GM21526 (cell line): ENCODE results near the gene MEGF10.

Source experiments
- ATAC-seq: cut with Tn5 transposase; IDR thresholded peaks from one replicate; pipeline ENCODE4 v1.9.1; 2021; ENCODE audit warnings: moderate library complexity; ENCODE audit not compliant: unreplicated experiment, low FRiP score

Gene MEGF10

GRCh38 chr5:127363403-127363802 is 72.8 kb downstream of the MEGF10 start:
- no peak for ATAC-seq

DNA sequence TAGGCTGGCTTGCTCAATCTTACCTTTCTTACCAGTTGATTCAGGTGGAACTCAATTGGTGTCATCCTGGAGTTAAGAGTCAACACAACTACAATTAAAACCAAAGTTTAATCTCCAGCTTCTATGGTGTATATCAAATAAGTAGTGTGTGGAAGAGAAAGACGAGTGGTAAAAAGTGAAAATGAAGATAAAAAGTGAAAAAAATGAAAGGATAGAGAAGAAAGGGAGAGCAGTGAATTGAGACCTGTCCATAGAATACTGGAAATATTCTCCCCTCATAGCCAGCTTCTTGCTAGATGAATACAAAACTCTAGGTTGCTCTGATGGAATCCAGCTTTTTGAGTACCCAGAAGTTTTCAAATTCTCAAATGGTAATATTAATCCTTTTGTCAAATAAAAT is 76.4 kb downstream of the MEGF10 start:
- no peak for ATAC-seq

GRCh38 chr5:127367946-127368465 is 77.4 kb downstream of the MEGF10 start:
- ATAC-seq: no peak

GRCh38 chr5:127369796-127370195 is 79.2 kb downstream of the MEGF10 start:
- ATAC-seq: no peak

DNA sequence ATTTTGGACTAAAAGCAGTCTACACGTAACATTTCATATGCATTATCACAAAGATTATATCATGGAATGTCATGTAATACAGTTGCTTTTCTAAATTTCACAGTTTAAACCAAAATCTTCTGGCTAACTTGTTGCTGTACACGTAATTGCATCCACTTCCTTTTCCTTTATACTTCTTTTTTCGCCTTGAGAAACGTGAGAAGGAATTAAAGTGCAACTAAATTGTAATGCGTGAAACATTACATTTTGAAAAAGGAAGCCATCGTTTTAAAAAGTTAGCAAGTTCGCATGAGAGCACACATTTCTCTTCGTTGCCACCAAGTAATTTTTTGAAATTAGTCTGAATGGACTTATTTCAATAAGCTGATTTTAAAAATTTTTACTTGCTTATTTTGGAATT is 80.0 kb downstream of the MEGF10 start:
- ATAC-seq: no peak

- ATAC-seq: no peak
Observed at GRCh38 chr5:127373858-127374491, 83.4 kb downstream of the MEGF10 start.

DNA sequence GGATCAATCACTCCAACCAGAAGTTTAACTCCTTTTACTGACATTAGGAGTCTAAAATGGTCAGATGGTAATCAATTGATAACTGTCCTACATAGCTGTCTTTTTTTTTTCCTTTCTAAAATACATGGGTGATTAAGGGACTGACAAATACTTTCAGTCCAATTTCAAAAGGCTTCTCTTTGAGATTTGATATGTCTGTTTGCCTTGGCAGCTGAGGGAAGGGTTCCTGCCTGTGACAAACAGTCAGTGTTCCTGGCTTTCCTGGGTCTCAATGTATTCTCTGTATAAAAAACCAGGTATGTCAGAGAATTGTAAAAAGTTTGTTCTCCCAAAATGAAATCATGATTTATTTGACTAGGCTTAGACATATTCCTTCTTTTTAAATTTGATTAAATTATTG is 84.5 kb downstream of the MEGF10 start:
- ATAC-seq: no peak

DNA sequence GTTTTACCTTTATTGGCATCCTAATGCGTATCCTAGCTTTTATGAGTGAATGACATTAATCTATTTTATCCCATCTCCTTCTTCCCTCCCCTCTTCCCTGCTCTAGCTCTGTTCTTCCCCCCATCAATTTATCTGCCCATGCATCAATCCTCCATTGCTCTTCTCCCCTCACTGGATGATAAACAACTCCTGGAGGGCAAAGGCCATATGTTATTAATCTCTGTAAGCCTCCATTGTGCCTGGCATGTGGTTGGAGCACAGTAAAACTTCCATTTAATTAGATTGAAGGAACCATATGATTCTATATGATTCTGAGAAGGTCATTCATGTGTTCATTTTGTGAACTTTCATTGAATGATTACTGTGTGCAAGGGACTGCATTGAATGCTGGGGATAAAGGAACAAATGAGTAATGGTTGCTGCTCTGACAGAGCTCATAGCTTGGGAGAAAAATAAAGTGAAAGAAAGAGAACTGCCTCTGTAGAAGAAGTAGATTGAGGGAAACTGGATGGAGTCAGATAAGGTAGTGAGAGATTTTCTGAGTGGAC is 85.0 kb downstream of the MEGF10 start:
- ATAC-seq: no peak

GRCh38 chr5:127377651-127378050 is 87.1 kb downstream of the MEGF10 start:
- no peak for ATAC-seq

GRCh38 chr5:127385936-127386335 is 95.3 kb downstream of the MEGF10 start:
- no peak for ATAC-seq

DNA sequence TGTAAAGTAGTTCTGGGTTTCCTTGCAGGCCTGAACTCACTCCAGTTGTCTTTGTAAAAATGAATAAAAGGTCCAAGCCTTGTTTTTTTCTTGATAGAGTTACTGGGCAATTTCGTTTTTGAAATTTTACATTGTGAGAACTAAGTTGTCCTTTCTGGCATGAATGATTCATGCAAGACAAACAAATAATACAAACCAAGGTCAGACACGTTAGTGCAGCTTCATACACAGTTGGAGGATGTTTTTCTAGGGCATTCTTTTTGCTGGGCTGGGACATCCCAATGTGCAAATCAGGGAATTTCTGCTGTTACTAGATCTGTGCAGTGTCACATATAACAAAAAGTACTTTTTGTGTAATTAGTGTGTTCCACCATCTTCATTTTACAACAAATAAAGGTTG is 96.0 kb downstream of the MEGF10 start:
- no peak for ATAC-seq

GRCh38 chr5:127389601-127390000 is 99.0 kb downstream of the MEGF10 start:
- ATAC-seq: no peak

DNA sequence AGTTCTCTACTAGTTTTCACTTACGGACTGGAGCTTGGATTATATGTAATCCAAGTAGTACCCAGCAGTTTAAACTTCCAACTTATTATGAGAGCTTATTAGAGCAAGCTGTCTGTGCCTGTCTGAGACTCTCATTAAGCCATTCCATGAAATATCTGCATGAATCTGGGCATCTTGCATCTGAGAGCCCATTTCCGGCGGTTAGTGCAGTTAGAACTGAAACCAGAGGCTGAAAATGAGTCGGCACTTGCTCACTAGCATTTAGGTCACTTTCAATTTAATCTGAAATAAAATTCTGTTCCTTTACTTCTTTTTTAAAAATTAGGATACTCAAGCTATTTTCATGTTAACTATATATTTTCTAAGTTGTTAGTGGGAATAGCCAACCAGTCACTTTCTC is 102.2 kb downstream of the MEGF10 start:
- ATAC-seq: no peak

DNA sequence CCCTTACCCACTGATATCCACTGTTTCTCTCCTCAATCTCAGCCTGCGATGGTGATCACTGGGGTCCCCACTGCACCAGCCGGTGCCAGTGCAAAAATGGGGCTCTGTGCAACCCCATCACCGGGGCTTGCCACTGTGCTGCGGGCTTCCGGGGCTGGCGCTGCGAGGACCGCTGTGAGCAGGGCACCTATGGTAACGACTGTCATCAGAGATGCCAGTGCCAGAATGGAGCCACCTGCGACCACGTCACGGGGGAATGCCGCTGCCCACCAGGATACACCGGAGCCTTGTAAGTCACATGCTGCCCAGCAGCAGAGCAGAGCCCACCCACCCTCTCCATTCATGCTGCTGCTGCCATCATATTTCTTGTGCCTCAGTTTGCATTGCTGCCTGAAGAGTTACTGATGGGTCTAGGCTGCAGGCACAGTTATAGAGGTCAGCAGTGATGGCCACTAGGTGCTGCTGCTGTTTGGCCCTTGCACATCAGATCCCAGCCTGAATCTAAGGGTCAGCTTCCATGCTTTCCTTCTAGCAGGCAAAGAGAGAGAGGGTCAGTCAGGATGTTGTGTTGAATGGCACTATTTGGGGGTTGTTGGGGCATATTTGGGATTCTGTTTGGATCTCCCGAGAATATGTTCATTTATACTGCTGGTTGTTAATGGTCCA is 106.0 kb downstream of the MEGF10 start:
- no peak for ATAC-seq

- no peak for ATAC-seq
Observed at GRCh38 chr5:127398508-127398907, 107.9 kb downstream of the MEGF10 start.

- no peak for ATAC-seq
Observed at GRCh38 chr5:127399068-127399467, 108.5 kb downstream of the MEGF10 start.

- ATAC-seq: no peak
Observed at GRCh38 chr5:127400539-127400938, 109.9 kb downstream of the MEGF10 start.

DNA sequence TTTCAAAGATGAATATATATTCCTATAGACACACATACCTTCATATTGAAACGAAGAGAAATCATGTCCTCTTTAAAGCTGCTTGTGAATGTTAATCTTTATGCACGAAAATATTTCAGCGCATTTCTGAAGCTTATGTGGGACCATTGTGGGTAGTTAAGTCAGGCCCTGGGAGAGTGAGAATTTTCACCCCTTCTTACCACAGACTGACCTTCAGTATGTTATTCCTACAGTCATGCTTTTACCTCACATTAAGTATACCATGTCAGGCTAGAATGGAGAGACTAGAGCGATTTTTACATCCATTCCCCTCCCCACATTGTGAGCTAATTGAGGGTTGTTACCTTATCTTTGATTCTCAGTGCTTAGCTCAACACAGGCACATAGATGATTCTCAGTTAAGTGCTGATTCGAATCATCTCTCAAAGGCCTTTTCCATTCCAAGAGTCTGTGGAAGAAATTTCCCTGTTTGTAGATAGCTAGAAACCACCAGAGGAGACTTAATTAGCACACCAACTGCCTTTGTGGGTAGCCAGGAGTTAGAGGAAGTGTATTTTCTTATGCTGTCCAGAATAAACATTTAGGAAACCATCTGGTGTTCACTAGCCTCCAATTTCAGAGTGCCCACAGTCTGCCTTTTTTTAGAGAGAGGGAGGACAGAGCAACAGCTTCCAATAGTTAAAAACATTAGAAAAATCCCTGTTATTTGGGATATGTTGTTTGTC is 110.5 kb downstream of the MEGF10 start:
- ATAC-seq: no peak

DNA sequence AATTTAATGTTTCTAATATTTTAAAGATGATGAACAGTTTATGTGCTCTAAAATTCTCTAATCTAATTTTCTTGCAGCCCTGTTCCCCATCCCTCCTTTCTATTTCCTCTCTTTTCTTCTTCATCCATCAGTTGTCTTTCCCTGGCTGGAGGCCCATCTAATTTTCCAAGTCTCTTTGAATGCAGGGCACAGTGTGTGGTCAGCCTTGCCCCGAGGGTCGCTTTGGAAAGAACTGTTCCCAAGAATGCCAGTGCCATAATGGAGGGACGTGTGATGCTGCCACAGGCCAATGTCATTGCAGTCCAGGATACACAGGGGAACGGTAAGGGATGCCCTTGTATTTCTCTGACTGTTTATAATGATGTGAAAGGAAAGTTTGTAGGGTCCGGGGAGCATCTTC is 111.8 kb downstream of the MEGF10 start:
- no peak for ATAC-seq

DNA sequence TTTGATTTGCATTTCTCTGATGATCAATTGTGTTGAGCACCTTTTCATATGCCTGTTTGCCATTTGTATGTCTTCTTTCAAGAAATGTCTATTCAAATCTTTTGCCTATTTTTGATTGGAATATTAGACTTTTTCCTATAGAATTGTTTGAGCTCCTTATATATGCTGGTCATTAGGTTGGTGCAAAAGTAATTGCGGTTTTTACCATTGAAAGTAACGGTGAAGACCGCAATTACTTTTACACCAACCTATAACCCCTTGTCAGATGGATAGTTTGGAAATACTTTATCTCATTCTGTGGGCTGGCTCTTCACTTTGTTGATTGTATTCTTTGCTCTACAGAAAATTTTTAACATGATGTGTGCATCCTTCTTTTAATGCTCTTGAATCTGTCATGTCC is 113.6 kb downstream of the MEGF10 start:
- no peak for ATAC-seq
